ENCODE measurements around the gene RSPH9.

GRCh38 chr6:43614396-43614730 lies 30.5 kb upstream of the RSPH9 start:
- TF ChIP-seq POLR2A (IDR thresholded peaks at IDR 0.05; ENCODE audit: extremely low read depth, insufficient read length) (no peak), CTCF (IDR thresholded peaks at IDR 0.05; ENCODE audit: low read depth, low read length) (no peak), MYC (IDR thresholded peaks at IDR 0.05; ENCODE audit: low read depth, low read length) (no peak)
